GF-D8 (cell line): Measurements from ENCODE around the gene CLMP.

ENCODE experiments used
- DNase-seq: peaks from one replicate; lab custom pipeline; 2025; lab: John Stamatoyannopoulos, UW

The CLMP gene, protein sequence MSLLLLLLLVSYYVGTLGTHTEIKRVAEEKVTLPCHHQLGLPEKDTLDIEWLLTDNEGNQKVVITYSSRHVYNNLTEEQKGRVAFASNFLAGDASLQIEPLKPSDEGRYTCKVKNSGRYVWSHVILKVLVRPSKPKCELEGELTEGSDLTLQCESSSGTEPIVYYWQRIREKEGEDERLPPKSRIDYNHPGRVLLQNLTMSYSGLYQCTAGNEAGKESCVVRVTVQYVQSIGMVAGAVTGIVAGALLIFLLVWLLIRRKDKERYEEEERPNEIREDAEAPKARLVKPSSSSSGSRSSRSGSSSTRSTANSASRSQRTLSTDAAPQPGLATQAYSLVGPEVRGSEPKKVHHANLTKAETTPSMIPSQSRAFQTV

DNA sequence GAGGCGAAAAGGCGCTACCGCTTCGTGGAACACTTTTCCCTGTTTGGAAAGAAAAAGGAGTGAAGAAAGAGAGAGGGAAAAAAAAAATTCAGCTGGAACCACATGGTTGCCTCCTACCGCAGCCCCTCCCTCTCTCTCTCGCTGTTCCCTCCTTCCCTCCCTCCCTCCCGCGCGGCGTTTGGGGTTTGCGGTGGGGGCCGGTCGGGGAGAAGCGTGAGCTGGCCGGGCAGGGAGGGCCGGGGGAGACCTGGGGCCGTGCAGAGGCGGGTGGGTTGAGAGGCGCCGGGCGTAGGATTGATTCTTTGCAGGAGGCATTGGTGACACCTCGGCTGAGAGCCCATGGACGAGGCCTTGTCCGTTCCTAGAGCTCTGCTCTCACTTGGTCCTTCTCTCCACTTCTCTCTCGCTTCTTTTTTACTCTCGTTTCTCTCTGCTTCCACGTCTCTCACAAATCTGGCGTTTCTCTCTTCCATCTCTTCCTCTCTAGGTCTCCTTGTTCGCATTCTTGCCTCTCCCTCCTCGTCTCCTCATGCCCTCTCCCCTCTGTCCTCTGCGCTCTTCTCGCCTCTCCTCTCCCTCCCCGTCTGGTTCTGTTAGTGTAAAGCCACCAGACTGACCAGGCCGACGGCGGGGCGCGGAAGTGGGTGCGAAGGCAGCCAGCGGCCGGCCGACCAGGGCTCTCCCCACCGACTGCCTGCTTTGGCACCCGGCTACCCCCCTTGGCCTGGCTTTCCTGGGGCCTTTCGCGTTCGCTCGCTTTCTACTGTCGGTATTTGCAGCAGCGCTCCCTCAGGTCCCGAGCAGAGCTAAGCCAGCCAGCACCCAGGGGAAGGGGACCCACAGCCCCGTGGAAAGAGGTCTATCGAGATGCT lies at the start of gene CLMP:
CLMP (minus strand) TSS at position 61 of the 872 bp plus-strand sequence. CDS start 308 bp downstream, outside the sequence.
- DNase-seq, result no peak

DNA sequence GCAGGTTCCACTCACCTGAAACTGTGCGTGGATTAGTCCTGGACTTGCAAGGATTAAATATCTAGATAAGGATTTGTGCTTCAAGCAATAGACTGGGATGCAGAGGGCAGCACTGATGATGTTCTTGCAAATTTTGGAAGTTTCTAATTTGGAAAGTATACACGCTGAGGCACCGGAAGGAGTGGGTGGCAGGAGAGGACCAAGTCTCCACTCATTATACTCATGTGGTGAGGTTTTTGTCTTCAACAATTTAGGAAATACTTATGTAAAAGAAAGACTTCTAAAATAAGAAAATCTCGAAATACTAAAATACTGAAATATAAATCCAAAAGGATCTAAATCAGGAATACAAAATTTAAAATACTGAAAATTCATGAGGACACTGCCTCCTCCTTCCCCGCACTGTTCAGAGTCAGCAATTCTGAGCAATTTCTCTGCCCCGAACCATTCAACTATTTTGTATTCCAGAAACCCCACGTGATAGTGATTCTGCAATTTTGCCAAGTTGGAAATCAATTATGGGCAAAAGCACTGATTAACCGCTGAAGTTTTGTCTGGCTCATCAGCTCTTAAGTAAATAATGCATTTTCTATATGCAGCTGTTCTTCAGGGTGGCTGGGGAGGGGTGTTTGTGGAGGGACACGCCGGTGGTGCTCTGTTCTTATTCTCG lies 47.0 kb upstream of the CLMP start:
- DNase-seq, result no peak

DNA sequence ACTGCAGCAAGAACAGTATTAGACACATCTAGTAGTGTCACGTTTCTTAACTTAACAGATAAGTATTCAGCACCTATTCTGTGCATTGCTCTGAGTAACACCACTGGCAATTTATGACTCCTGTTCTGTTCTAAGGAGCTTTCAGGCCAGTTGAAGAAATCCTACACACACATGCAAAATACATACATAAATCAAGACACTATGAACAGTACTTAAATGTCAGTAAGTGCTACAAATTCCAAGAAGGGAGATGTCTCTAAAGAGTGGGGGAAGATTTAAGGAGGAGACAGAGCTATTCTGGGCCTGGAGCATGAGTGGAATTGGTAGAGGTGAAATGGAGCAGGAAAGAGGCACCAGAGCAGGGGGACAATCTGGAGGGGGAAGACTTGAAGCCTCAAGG lies 46.2 kb upstream of the CLMP start:
- DNase-seq, result no peak

DNA sequence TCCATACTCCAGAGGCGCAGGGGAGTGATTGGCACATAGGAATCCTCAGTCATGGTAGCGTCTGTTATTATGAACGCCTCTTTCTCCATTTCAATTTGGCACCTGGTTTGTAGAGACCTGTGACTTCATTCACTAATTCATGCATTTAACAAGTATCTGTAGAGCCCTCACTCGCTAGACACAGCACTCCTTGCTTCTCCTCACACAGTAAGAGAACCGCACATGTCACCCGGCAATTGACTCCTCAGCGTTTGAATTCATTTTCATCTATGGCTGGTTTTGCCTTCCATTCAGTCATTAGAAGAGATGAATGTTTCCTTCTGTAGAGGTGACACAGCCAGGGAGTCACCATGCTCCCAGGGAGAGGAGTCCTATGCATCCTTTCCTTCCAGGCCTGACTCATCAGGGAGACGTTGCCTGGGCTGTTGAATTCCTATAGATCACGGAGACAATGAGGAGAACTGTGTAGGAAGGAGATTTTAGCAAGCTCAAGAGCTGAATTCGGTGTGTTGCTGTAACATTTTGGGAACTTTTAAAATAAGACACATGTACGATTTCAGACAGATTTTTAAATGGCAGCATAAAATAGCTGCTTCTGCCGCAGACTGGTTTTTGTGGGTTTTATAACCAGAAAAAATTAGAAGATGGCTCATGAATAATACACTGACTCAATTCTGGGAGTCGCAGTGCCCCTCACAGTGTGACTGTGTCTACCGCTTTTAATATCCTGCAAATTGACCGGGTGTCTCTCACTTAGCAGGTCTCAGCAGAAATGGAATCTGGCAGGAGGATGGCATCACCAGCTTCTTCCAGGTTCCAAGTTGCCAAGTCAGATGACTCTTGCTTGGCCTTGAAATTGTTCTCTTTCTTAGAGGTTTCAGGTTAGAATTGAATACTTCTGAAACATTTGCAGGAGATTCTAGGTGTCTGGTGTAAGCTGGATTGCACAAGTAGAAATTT lies 44.4 kb upstream of the CLMP start:
- no peak for DNase-seq

DNA sequence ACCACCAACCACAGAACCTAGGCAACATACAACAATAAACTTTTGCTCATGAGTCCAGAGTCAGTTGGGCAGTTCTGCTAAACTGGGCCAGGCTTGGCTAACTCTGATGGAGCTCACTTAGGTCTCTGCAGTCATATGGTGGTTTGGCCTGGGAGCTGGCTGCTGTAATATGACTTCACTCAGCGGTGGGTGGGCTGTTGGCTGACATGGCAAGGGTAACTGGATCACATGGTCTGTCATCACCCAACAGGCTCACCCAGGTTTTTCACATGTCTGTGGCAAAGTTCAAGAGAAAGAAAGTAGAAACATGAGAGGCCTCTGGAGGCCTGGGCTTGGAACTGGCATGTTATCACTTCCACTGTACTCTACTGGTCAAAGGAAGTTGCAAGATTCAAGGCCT lies 43.2 kb upstream of the CLMP start:
- DNase-seq, result no peak

- no peak for DNase-seq
Observed at GRCh38 chr11:123236879-123237278, 41.8 kb upstream of the CLMP start.

DNA sequence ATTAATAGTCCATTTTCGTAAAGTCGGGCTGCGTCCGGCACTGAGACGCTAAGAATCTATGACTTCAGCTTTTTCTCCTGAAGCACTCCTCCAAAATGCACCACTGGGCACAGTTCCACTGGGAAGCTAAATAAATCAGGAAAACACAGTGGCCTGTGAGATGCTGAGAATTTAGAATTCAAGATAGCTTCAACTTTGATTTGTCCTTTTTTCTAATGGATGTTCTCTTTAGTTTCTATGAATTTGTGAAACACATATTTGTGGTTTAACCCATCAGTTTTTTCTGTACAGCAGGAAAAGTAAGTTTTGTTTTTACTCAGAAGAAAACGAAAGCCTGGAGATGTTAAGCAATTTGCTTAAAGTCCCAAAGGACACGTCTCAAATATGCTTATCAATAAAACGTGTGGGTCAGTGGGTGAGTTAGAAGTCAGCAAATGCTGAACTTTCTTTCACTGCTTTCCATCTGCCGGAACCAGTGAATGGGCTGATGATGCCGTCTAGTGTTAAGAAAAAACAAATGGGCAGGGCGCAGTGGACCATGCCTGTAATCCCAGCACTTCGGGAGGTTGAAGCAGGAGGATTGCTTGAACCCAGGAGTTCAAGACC lies 40.7 kb upstream of the CLMP start:
- DNase-seq, result no peak

- no peak for DNase-seq
Observed at GRCh38 chr11:123235117-123235655, 40.1 kb upstream of the CLMP start.

- DNase-seq, result no peak
Observed at GRCh38 chr11:123233975-123234334, 38.9 kb upstream of the CLMP start.

GRCh38 chr11:123233280-123233974 lies 38.4 kb upstream of the CLMP start:
- DNase-seq, result no peak

DNA sequence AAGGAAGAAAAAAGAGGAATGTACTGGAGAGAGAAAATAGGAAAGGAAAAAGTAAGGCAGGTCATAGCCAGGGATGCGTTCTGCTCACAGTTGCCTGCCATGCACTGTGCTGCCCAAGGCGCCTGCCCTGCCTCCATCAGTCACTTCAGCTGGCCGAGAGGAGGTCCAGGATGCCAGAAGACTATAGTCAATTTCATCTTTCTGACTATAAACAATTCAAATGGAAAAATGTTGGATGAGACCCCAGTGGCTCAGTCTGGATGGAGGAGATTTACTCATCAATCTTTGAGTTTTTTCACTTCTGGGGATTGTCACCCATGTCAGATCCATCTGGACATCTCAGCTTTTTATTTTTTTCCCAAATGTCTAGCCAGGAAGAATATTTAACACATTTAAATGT lies 36.7 kb upstream of the CLMP start:
- no peak for DNase-seq

DNA sequence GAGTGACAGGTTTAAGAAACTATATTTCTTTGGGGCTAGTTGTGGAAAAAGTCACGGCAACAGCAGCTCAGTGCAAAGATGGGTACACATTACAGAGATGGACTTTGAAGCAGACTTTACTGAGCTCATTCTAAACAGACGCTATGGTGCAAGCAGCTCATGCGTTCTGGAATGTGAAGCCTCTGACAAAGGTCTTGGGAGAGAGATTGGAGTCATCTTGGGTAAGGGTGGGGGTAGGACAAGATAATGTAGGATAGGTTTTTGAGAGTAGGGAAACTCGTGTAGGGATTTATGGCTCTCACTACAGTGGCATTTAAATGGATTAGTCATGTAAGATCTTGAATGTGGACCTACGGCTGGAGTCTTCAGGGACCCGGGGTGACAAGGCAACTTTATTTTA lies 36.2 kb upstream of the CLMP start:
- DNase-seq, result no peak

DNA sequence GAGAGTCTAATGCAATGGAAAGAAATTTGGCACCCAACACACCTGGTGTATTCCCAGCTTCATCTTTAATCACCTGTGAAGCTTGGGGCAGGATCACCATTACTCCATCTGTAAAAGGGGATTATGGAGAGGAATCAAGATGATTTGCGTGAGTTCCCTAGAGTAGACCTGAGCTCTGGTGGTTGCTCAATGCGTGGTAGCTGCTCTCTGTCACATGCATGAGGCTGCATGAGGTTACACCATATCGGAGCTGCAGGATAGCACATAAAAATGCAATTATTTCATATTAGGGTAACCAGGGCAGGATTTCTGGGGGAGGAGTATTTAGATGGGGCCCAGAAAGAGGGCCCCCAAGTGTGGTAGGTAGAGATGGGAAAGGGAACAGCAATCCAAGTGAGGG lies 35.3 kb upstream of the CLMP start:
- DNase-seq, result no peak

- DNase-seq, result no peak
Observed at GRCh38 chr11:123228496-123229163, 33.6 kb upstream of the CLMP start.

- DNase-seq, result no peak
Observed at GRCh38 chr11:123227763-123228495, 32.9 kb upstream of the CLMP start.

GRCh38 chr11:123221584-123221983 lies 26.5 kb upstream of the CLMP start:
- DNase-seq, result no peak

DNA sequence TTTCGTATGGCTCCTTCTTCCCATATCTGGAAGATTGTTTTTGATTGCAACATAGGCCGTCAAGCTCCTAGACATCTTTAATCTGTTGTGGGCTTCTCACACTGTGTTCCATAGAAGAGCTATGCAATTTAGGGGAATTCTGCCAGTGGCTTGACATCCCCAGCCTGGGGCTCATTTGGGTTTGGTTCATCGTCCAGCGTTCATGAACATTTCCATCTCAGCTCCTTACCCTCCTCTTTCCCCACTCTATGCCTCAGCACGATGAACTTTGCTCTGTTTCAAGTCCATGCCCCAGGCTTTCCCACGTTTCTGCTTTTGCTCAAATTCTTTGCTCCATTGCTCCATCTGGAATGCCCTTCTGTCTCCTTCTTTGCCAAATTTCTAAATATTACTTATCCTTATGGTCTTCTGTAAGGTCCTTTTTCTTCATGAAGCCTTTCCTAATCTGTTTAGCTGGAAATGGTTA lies 26.1 kb upstream of the CLMP start:
- no peak for DNase-seq

DNA sequence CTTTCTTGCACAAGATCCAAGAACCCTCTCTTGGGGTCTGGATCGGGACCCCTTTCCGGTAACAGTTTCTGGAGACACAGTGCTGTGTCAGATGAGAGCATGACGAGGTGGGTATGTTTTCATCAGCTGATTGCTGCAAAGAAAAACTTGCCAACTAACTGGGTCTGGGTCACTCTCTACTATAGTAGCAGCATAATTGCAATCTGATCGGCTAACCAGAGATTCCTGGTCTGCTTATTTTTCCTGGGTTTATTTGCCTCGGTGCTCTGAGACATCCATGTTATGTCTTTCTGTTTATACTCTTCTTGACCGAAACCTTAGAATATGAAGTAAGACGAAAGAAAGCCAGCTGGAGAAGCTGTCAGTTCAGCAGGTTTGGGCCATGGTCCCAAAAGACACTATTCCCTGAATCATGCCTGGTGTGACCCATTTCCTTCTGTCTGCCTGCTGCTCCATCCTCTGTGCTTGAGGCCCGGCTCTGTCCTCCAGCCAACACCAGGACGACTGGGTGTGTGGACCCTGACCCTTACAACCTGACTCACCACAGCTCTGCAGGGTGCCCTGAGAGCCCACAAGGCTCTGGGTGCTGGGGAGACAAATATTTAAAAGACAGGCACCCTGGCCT lies 24.1 kb upstream of the CLMP start:
- no peak for DNase-seq
